ENCODE data around the gene FAM209A. TPM values are rescaled to one million over a fixed set of nuclear protein-coding genes. Genes with fewer than 3 reads are reported as not detected.
"Not testable (repeated sequence)": the region's sequence is repeated elsewhere in the genome, so short reads cannot be mapped to it uniquely, and the experiment has no call there.

Gene FAM209A
- total RNA-seq, 1 donor from 2014 or later = not detected

GRCh38 chr20:56520180-56520579 is 4.4 kb upstream of the FAM209A start:
- peaks cover 12% of the 10 kb centered on the region for H3K4me1 ChIP-seq
- no peak overlapping the region for H3K4me3 ChIP-seq
- no peak for DNase-seq
- intact Hi-C loops (cut with micrococcal nuclease) = no loop called here
- H3K36me3 ChIP-seq = peaks cover 53% of the 10 kb centered on the region
- H3K27me3 ChIP-seq (ENCODE audit: low read depth) = no peaks in the 10 kb centered on the region
- H3K9me3 ChIP-seq (replicated peaks) = peaks cover 35% of the 10 kb centered on the region
- H3K27ac ChIP-seq (replicated peaks) = no peak overlapping the region
- TF ChIP-seq CTCF (IDR thresholded peaks at IDR 0.05; ENCODE audit: borderline replicate concordance) = no peak

GRCh38 chr20:56520746-56521354 is 3.7 kb upstream of the FAM209A start:
- H3K4me3 ChIP-seq; DNase-seq; H3K4me1 ChIP-seq; intact Hi-C loops (cut with micrococcal nuclease); H3K27me3 ChIP-seq (ENCODE audit: low read depth); H3K27ac ChIP-seq (replicated peaks): not testable (repeated sequence)
- peaks cover 53% of the 10 kb centered on the region for H3K36me3 ChIP-seq
- peaks cover 35% of the 10 kb centered on the region for H3K9me3 ChIP-seq (replicated peaks)

GRCh38 chr20:56522311-56522710 is 2.2 kb upstream of the FAM209A start:
- no peak overlapping the region for H3K4me3 ChIP-seq
- H3K4me1 ChIP-seq = no peaks in the 10 kb centered on the region
- DNase-seq = no peak
- TF ChIP-seq CTCF (IDR thresholded peaks at IDR 0.05; ENCODE audit: borderline replicate concordance) = no peak
- H3K9me3 ChIP-seq (replicated peaks) = peaks cover 35% of the 10 kb centered on the region
- no peak overlapping the region for H3K27ac ChIP-seq (replicated peaks)
- H3K36me3 ChIP-seq = peaks cover 44% of the 10 kb centered on the region
- intact Hi-C loops (cut with micrococcal nuclease) = no loop called here
- H3K27me3 ChIP-seq (ENCODE audit: low read depth) = peaks cover 2% of the 10 kb centered on the region

- Histone ChIP-seq H3K4me1 (no peaks in the 10 kb centered on the region), H3K4me3 (no peak overlapping the region), H3K9me3 (replicated peaks) (no peaks in the 10 kb centered on the region), H3K27ac (replicated peaks) (no peak overlapping the region), H3K36me3 (no peaks in the 10 kb centered on the region), H3K27me3 (ENCODE audit: low read depth) (peaks cover 5% of the 10 kb centered on the region)
- intact Hi-C loops (cut with micrococcal nuclease) = no loop called here
- TF ChIP-seq CTCF (IDR thresholded peaks at IDR 0.05; ENCODE audit: borderline replicate concordance) = no peak
- no peak for DNase-seq
These were observed 3.0 kb downstream of the FAM209A start for GRCh38 chr20:56527521-56527920.

- H3K4me3 ChIP-seq; H3K27ac ChIP-seq (replicated peaks); DNase-seq; H3K36me3 ChIP-seq; H3K4me1 ChIP-seq; H3K9me3 ChIP-seq (replicated peaks); H3K27me3 ChIP-seq (ENCODE audit: low read depth); intact Hi-C loops (cut with micrococcal nuclease): not testable (repeated sequence)
These were observed 8.4 kb downstream of the FAM209A start, which contains the start of gene FAM209B for GRCh38 chr20:56532946-56533345. Gene FAM209B, plus strand, starts transcription at chr20:56533246. Its CDS starts 96 bp downstream, at chr20:56533342.

- H3K4me3 ChIP-seq = no peak overlapping the region
- DNase-seq = no peak
- intact Hi-C loops (cut with micrococcal nuclease) = no loop called here
- H3K9me3 ChIP-seq (replicated peaks) = peaks cover 3% of the 10 kb centered on the region
- TF ChIP-seq CTCF (IDR thresholded peaks at IDR 0.05; ENCODE audit: borderline replicate concordance) = no peak
- no peak overlapping the region for H3K27ac ChIP-seq (replicated peaks)
- H3K27me3 ChIP-seq (ENCODE audit: low read depth) = no peaks in the 10 kb centered on the region
- no peaks in the 10 kb centered on the region for H3K4me1 ChIP-seq
- H3K36me3 ChIP-seq = no peaks in the 10 kb centered on the region
These were observed 13.5 kb downstream of the FAM209A start for GRCh38 chr20:56537997-56538396.

All from left ventricle myocardium inferior (tissue), 1 donor.